PFSK-1 (cell line): Measurements from ENCODE around the gene HIF1AN.
A peak's percentile ranks its signal among the peaks of the same experiment; 100 is the strongest.

Source experiments
- POLR2AphosphoS5 ChIP-seq: IDR thresholded peaks from 2 replicates; pipeline ENCODE4 v1.6.1; 2012; ENCODE audit warnings: low read depth, mild to moderate bottlenecking, control low read depth, low read length, moderate library complexity
- REST ChIP-seq, 2 experiments: IDR thresholded peaks; 2 replicates each; pipeline versions ENCODE4 v1.6.1 to v1.8.0; 2011 to 2012; ENCODE audit warnings: low read depth in 2 of 2, low read length in 2 of 2, control low read depth in 1 of 2, inconsistent platforms in 1 of 2, mild to moderate bottlenecking in 1 of 2, moderate library complexity in 1 of 2; ENCODE audit not compliant: insufficient read depth in 1 of 2

GRCh38 chr10:100529475-100530298 lies 6.1 kb upstream of the HIF1AN start, which contains the start of gene NDUFB8:
- TF ChIP-seq POLR2AphosphoS5 (peak; percentile 93), REST (IDR thresholded peaks at IDR 0.05; ENCODE audit: insufficient read depth in 1 of 2, low read depth in 2 of 2, low read length in 2 of 2) (0 out of 4 replicates have a peak, but pooled peaks of 1 of the 2 experiments have one; percentile 39)
